Activated CD8-positive, alpha-beta T cell treated with anti-CD3 and anti-CD28 coated beads, Interleukin-2, amount 10 ng/mL, durations not matched to agents 7 days and 5 days (primary cell): ENCODE results near the gene MAGEB10. TPM values are rescaled to one million over a fixed set of nuclear protein-coding genes. Genes with fewer than 3 reads are reported as not detected.

ENCODE experiments used
- ATAC-seq: fragments of 150-1000 bp; cut with Tn5 transposase; one replicate; pipeline ENCODE4 v1.10.0; 2021; ENCODE audit warnings: moderate library complexity
- CTCF ChIA-PET: fragments of 350-600 bp; sonication (Branson Sonifier 250); formaldehyde crosslinking; loops from one replicate; lab custom pipeline; 2021; ENCODE audit warnings: antibody characterized with exemption; lab: Charles Lee
- POLR2A ChIA-PET: fragments of 350-600 bp; sonication (Branson Sonifier 250); formaldehyde crosslinking; loops from one replicate; lab custom pipeline; 2021; ENCODE audit warnings: antibody characterized with exemption; lab: Charles Lee
- DNase-seq: peaks from one replicate; pipeline ENCODE4 v3.0.0-alpha.2; 2020
- H3K27ac Mint-ChIP-seq: one replicate; pipeline ENCODE4 v1.8.0; 2021; ENCODE audit warnings: mild to moderate bottlenecking, mixed read lengths
- H3K27me3 Mint-ChIP-seq: one replicate; pipeline ENCODE4 v1.8.0; 2021; ENCODE audit warnings: low read depth, mixed read lengths
- H3K36me3 Mint-ChIP-seq: one replicate; pipeline ENCODE4 v1.8.0; 2021; ENCODE audit warnings: low read depth, mixed read lengths
- H3K4me1 Mint-ChIP-seq: one replicate; pipeline ENCODE4 v1.8.0; 2021; ENCODE audit warnings: low read depth, mixed read lengths
- H3K4me3 Mint-ChIP-seq: one replicate; pipeline ENCODE4 v1.8.0; 2021; ENCODE audit warnings: mild to moderate bottlenecking, mixed read lengths
- H3K9me3 Mint-ChIP-seq: one replicate; pipeline ENCODE4 v1.8.0; 2022; ENCODE audit warnings: mixed read lengths; ENCODE audit not compliant: insufficient read depth
- total RNA-seq, 2 experiments: library from RNA; stranded (reverse); gene quantifications; one replicate each; pipeline ENCODE4 v1.2.3, GENCODE V29; 2021

MAGEB10 gene
- total RNA-seq, 2 experiments from 2014 or later = not detected

- ATAC-seq (no peak), DNase-seq (no peak)
- H3K9me3 Mint-ChIP-seq = no peaks in the 10 kb centered on the region
- no peak overlapping the region for H3K4me3 Mint-ChIP-seq
- ChIA-PET CTCF (no interaction called here), POLR2A (no interaction called here)
- H3K27me3 Mint-ChIP-seq = no peaks in the 10 kb centered on the region
- H3K36me3 Mint-ChIP-seq = no peaks in the 10 kb centered on the region
- no peak overlapping the region for H3K27ac Mint-ChIP-seq
- no peaks in the 10 kb centered on the region for H3K4me1 Mint-ChIP-seq
These were observed 35.1 kb downstream of the MAGEB10 start for GRCh38 chrX:27842859-27843258.

GRCh38 chrX:27860337-27860736 lies 52.5 kb downstream of the MAGEB10 start:
- DNase-seq (no peak), ATAC-seq (no peak)
- ChIA-PET POLR2A (no interaction called here), CTCF (no interaction called here)
- Mint-ChIP-seq H3K9me3 (peaks cover 5% of the 10 kb centered on the region), H3K4me3 (no peak overlapping the region), H3K4me1 (no peaks in the 10 kb centered on the region), H3K27me3 (no peaks in the 10 kb centered on the region), H3K36me3 (no peaks in the 10 kb centered on the region), H3K27ac (no peak overlapping the region)

- ATAC-seq = no peak
- H3K4me3 Mint-ChIP-seq = no peak overlapping the region
- POLR2A ChIA-PET = no interaction called here
- CTCF ChIA-PET = no interaction called here
- no peak for DNase-seq
- H3K9me3 Mint-ChIP-seq = peaks cover 5% of the 10 kb centered on the region
- no peak overlapping the region for H3K27ac Mint-ChIP-seq
- H3K36me3 Mint-ChIP-seq = no peaks in the 10 kb centered on the region
- no peaks in the 10 kb centered on the region for H3K4me1 Mint-ChIP-seq
- H3K27me3 Mint-ChIP-seq = no peaks in the 10 kb centered on the region
These were observed 56.0 kb downstream of the MAGEB10 start for GRCh38 chrX:27863809-27864208.

Other genes with a start within 250 kb of the MAGEB10 start
- gene DCAF8L2, start 217.6 kb upstream of the MAGEB10 start, total RNA-seq = not detected
- gene DCAF8L1, start 173.5 kb downstream of the MAGEB10 start, total RNA-seq = not detected